GM18870 (cell line): ENCODE measurements around the gene COPE.

Experiments
- ATAC-seq: cut with Tn5 transposase; IDR thresholded peaks from one replicate; pipeline ENCODE4 v1.9.1; 2021; ENCODE audit warnings: moderate library complexity; ENCODE audit not compliant: unreplicated experiment

Gene COPE

DNA sequence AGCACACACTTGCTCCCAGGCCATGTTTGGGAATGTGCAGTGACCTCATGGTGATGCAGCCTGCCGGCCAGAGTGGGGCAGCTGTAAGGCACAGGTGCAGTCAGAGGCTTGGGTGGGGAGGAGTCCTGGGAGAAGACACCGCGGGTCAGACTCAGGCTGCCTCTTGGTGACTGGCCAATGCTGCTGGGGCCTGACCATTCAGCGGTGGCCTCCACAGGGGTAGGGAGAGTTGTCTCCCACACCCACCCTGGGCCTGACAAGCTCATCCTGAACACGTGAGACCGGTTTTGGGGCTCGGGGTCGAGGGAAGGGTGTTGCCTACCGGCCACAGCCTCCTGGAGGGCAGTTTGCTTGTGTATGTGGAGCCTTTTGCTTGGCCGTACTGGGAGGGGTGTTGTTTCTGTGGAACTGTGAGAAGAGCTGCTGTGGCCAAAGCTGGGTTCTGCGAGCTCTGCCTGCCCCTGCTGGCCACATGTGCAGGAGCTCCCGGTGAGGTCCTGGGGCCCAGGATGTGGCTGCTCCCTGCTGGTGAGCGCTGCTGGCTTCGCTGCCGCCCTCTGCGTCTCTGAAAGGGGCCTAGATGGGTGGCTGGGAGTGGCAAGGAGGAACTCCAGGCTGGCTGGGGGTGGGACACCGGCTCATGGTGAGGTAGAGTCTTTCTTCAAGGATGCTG lies 65.3 kb downstream of the COPE start:
- ATAC-seq, result no peak

DNA sequence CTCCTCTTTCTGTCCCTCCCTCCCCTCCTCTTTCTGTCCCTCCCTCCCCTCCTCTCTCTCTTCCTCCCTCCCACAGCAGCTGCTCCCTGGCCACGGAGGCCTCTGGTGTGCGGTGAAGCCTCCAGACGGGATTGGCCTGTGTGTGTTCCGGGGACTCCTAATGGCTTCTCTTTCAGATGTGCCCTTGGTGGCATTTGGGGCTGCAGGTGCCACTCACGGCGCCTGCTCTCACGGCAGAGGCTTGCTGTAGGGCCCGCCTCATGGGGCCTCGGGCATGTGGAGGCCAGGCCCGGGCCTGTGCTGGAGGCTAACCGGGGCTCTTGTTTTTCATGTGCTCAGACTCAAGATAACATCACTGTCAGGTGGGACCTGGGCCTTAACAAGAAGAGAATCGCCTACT lies 66.5 kb downstream of the COPE start:
- ATAC-seq, result no peak

GRCh38 chr19:18851673-18852325 lies 67.4 kb downstream of the COPE start:
- no peak for ATAC-seq

GRCh38 chr19:18850471-18851375 lies 68.5 kb downstream of the COPE start:
- ATAC-seq, result no peak

GRCh38 chr19:18849838-18850400 lies 69.3 kb downstream of the COPE start:
- ATAC-seq, result no peak
